Lung (tissue), 12 donors: Measurements from ENCODE around the gene SLC25A52. TPM values are rescaled to one million over a fixed set of nuclear protein-coding genes. Genes with fewer than 3 reads are reported as not detected.
A peak's percentile ranks its signal among the peaks of the same experiment; 100 is the strongest.

Experiments
- ATAC-seq: fragments of 200-7000 bp; cut with Tn5 transposase; one replicate; pipeline ENCODE4 v1.9.1; 2020; ENCODE audit warnings: moderate number of reproducible peaks; ENCODE audit not compliant: insufficient read depth, low FRiP score
- DNase-seq, 3 donors: peaks; one replicate each; pipeline ENCODE4 v3.0.0-alpha.2; 2013 to 2017
- H3K27ac ChIP-seq, 2 donors: one replicate each; pipeline ENCODE4 v1.5.1; 2013; ENCODE audit warnings: mild to moderate bottlenecking in 2 of 2, moderate library complexity in 2 of 2, control low read depth in 1 of 2, inconsistent platforms in 1 of 2, low read depth in 1 of 2, low read length in 1 of 2
- H3K27me3 ChIP-seq, 3 donors: one replicate each; pipeline ENCODE4 v1.5.1; 2013; ENCODE audit warnings: low read length in 2 of 3; ENCODE audit not compliant: control insufficient read depth in 3 of 3, insufficient read depth in 3 of 3
- H3K36me3 ChIP-seq, 4 donors: one replicate each; pipeline ENCODE4 v1.5.1; 2013; ENCODE audit warnings: low read length in 4 of 4, mild to moderate bottlenecking in 1 of 4, moderate library complexity in 1 of 4; ENCODE audit not compliant: control insufficient read depth in 4 of 4, insufficient read depth in 4 of 4
- H3K4me1 ChIP-seq, 5 donors: one replicate each; pipeline ENCODE4 v1.5.1; 2013; ENCODE audit warnings: low read length in 5 of 5, mild to moderate bottlenecking in 2 of 5, moderate library complexity in 1 of 5; ENCODE audit not compliant: control insufficient read depth in 5 of 5, insufficient read depth in 5 of 5
- H3K4me3 ChIP-seq: one replicate; pipeline ENCODE4 v1.5.1; 2013; ENCODE audit warnings: mild to moderate bottlenecking, control low read depth, moderate library complexity
- H3K9ac ChIP-seq, 2 donors: one replicate each; pipeline ENCODE4 v1.5.1; 2013; ENCODE audit warnings: low read length in 2 of 2, control low read depth in 1 of 2; ENCODE audit not compliant: insufficient read depth in 1 of 2
- H3K9me3 ChIP-seq, 4 donors: one replicate each; pipeline ENCODE4 v1.5.1; 2013; ENCODE audit warnings: low read length in 3 of 4, mild to moderate bottlenecking in 1 of 4, moderate library complexity in 1 of 4; ENCODE audit not compliant: control insufficient read depth in 4 of 4, insufficient read depth in 3 of 4
- CTCF ChIP-seq: IDR thresholded peaks from 2 replicates; pipeline ENCODE4 v1.5.1; 2012; ENCODE audit warnings: mild to moderate bottlenecking; ENCODE audit errors: control extremely low read depth, extremely low read depth
- WGBS, 2 donors: extraction: QIAGEN DNeasy Blood & Tissue Kit; methylation state at CpG; one replicate each; pipeline ENCODE4 v1.1.7; 2013; 5-methylcytosine and 5-hydroxymethylcytosine counted together
- polyA plus RNA-seq, 2 donors: library from polyadenylated mRNA; stranded (reverse); fragments of 200-250 nt; gene quantifications; one replicate each; pipeline ENCODE4 v1.2.1, GENCODE V29; 2013
- total RNA-seq, 2 donors: library from RNA; depleted of rRNA in 1 of 2; stranded (reverse); fragments of >200 nt in 1 of 2; gene quantifications; one replicate each; pipeline ENCODE4 v1.2.1, GENCODE V29; 2014 to 2021
- donor health status: control.
- donor health status: control.
- donor health status: Bipolar disorder and iron deficiency.
- donor health status: healthy.
- donor health status: DM: yes; HTN: yes; CAD: no.

SLC25A52 gene
- total and polyA plus RNA-seq, 4 donors: 0.02 to 0.31 (median 0.21) TPM; not detected in 1

DNA sequence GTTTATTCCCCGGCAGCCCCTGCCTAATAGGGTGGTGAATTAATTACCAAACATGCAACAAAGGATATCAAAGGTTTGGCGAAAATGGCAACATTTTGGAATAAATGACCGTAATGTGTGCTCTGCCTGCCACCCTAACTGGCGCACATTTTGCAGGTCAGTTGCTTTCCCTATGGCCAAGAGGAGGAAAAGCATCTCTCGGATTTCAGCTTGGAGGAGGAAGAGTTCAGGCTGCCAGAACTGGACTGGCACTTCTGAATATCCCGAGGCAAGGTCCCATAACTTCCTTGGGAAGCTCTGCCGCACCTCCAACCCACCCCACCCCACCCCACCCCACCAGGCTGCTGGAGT is 37.1 kb downstream of the SLC25A52 start:
- H3K27ac ChIP-seq: no peak overlapping the region
- H3K27me3 ChIP-seq: no peaks in the 10 kb centered on the region
- DNase-seq (peak in 1 of 3 donors; percentile 11), ATAC-seq (no peak)
- no peak for TF ChIP-seq CTCF
- no peaks in the 10 kb centered on the region for H3K36me3 ChIP-seq
- WGBS, 2 donors: 53 to 71% methylated on average over 7 of the region's 7 CpGs
- peaks cover 0 to 10% (median 0%) of the 10 kb centered on the region in 5 donors for H3K4me1 ChIP-seq
- H3K4me3 ChIP-seq: no peak overlapping the region
- no peak overlapping the region for H3K9ac ChIP-seq
- H3K9me3 ChIP-seq: peaks cover 0 to 3% (median 0%) of the 10 kb centered on the region in 4 donors

- Histone ChIP-seq H3K27me3 (no peaks in the 10 kb centered on the region), H3K9ac (no peak overlapping the region), H3K36me3 (no peaks in the 10 kb centered on the region), H3K4me1 (peaks cover 0 to 10% (median 0%) of the 10 kb centered on the region in 5 donors), H3K4me3 (no peak overlapping the region), H3K27ac (no peak overlapping the region), H3K9me3 (peaks cover 0 to 3% (median 0%) of the 10 kb centered on the region in 4 donors)
- peak; percentile 84 for ATAC-seq
- peak; percentile 79 to 84 (median 84) for DNase-seq
- peak; percentile 59 for TF ChIP-seq CTCF
- 29 to 34% methylated on average over 7 of the region's 7 CpGs for WGBS, 2 donors
These were observed 38.2 kb downstream of the SLC25A52 start for GRCh38 chr18:31722369-31722957.

DNA sequence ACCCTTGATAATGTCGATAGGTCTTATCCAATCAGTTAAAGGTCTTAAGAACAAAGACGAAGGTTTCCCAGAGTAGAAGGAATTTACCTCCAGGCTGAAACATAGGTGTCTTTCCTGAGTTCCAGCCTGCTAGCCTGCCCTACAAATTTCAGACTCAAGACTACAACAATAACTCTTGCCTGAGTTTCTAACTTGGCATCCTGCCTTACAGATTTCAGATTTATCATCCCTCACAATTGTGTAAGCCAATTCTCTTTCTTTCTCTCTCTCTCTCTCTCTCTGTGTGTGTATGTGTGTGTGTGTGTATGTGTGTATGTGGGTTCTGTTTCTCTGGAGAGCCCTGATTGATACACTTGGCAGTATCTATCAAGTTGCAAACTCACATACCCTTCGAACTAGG is 39.1 kb downstream of the SLC25A52 start:
- no peak overlapping the region for H3K9ac ChIP-seq
- no peak overlapping the region for H3K27ac ChIP-seq
- no peak for ATAC-seq
- peak in 2 of 3 donors; percentile 14 to 51 for DNase-seq
- H3K4me1 ChIP-seq: peaks cover 0 to 10% (median 0%) of the 10 kb centered on the region in 5 donors
- TF ChIP-seq CTCF: no peak
- H3K36me3 ChIP-seq: no peaks in the 10 kb centered on the region
- H3K9me3 ChIP-seq: peaks cover 0 to 3% (median 0%) of the 10 kb centered on the region in 4 donors
- WGBS, 2 donors: 81 to 90% methylated on average over 3 of the region's 3 CpGs
- H3K4me3 ChIP-seq: no peak overlapping the region
- no peaks in the 10 kb centered on the region for H3K27me3 ChIP-seq

GRCh38 chr18:31720867-31721266 is 39.8 kb downstream of the SLC25A52 start:
- ATAC-seq (no peak), DNase-seq (no peak)
- Histone ChIP-seq H3K36me3 (no peaks in the 10 kb centered on the region), H3K4me1 (peaks cover 0 to 10% (median 0%) of the 10 kb centered on the region in 5 donors), H3K27ac (no peak overlapping the region), H3K27me3 (no peaks in the 10 kb centered on the region), H3K4me3 (no peak overlapping the region), H3K9me3 (peaks cover 0 to 3% (median 0%) of the 10 kb centered on the region in 4 donors), H3K9ac (no peak overlapping the region)
- TF ChIP-seq CTCF: no peak
- WGBS, 2 donors: 66 to 76% methylated on average over 7 of the region's 7 CpGs
